Measurements from ENCODE around the gene GDF10.

The GDF10 gene

GRCh38 chr10:47347303-47347675 lies 47.3 kb downstream of the GDF10 start:
- DNase-seq = no peak
- CTCF ChIA-PET = no interaction called here
- H3K9me3 Mint-ChIP-seq = no peaks in the 10 kb centered on the region

GRCh38 chr10:47348138-47348651 lies 48.2 kb downstream of the GDF10 start, which contains the start of gene RBP3:
TSS of gene RBP3 (plus strand) at chr10:47348363. CDS start at chr10:47348485, 122 bp downstream.
- H3K27ac Mint-ChIP-seq = no peak within 1 kb of the TSS
- no peak for DNase-seq
- H3K4me3 Mint-ChIP-seq = no peak within 1 kb of the TSS
- no peaks in the 10 kb centered on the region for H3K9me3 Mint-ChIP-seq
- H3K36me3 Mint-ChIP-seq = no peaks in the 10 kb centered on the region
- H3K27me3 Mint-ChIP-seq = no peaks in the 10 kb centered on the region
- no peaks in the 10 kb centered on the region for H3K4me1 Mint-ChIP-seq
- CTCF ChIA-PET = no interaction called here

More at GRCh38 chr10:47347303-47347675, 47.3 kb downstream of the GDF10 start:
- Mint-ChIP-seq H3K4me1 (no peaks in the 10 kb centered on the region), H3K27me3 (no peaks in the 10 kb centered on the region), H3K27ac (no peak overlapping the region), H3K36me3 (no peaks in the 10 kb centered on the region), H3K4me3 (no peak overlapping the region)

GRCh38 chr10:47348661-47349470 lies 48.9 kb downstream of the GDF10 start:
- H3K4me1 Mint-ChIP-seq = no peaks in the 10 kb centered on the region
- CTCF ChIA-PET = no interaction called here
- no peak overlapping the region for H3K27ac Mint-ChIP-seq
- no peak overlapping the region for H3K4me3 Mint-ChIP-seq
- H3K9me3 Mint-ChIP-seq = no peaks in the 10 kb centered on the region
- H3K36me3 Mint-ChIP-seq = no peaks in the 10 kb centered on the region
- H3K27me3 Mint-ChIP-seq = no peaks in the 10 kb centered on the region
- DNase-seq = no peak

GRCh38 chr10:47349516-47349915 lies 49.5 kb downstream of the GDF10 start:
- CTCF ChIA-PET = no interaction called here
- no peaks in the 10 kb centered on the region for H3K27me3 Mint-ChIP-seq
- H3K4me3 Mint-ChIP-seq = no peak overlapping the region
- no peaks in the 10 kb centered on the region for H3K4me1 Mint-ChIP-seq
- H3K9me3 Mint-ChIP-seq = no peaks in the 10 kb centered on the region
- no peaks in the 10 kb centered on the region for H3K36me3 Mint-ChIP-seq
- no peak for DNase-seq
- no peak overlapping the region for H3K27ac Mint-ChIP-seq

- no peak overlapping the region for H3K4me3 Mint-ChIP-seq
- no peaks in the 10 kb centered on the region for H3K4me1 Mint-ChIP-seq
- H3K36me3 Mint-ChIP-seq = no peaks in the 10 kb centered on the region
- H3K27ac Mint-ChIP-seq = no peak overlapping the region
- H3K27me3 Mint-ChIP-seq = no peaks in the 10 kb centered on the region
- no peaks in the 10 kb centered on the region for H3K9me3 Mint-ChIP-seq
- CTCF ChIA-PET = no interaction called here
- DNase-seq = no peak
Measured at GRCh38 chr10:47349941-47350371, 50.0 kb downstream of the GDF10 start.

- DNase-seq = no peak
- CTCF ChIA-PET = no interaction called here
- Mint-ChIP-seq H3K36me3 (no peaks in the 10 kb centered on the region), H3K27me3 (no peaks in the 10 kb centered on the region), H3K4me1 (no peaks in the 10 kb centered on the region), H3K27ac (no peak overlapping the region), H3K9me3 (no peaks in the 10 kb centered on the region), H3K4me3 (no peak overlapping the region)
Measured at GRCh38 chr10:47350671-47351640, 51.0 kb downstream of the GDF10 start.

- DNase-seq = no peak
- Mint-ChIP-seq H3K4me3 (no peak overlapping the region), H3K4me1 (no peaks in the 10 kb centered on the region), H3K27me3 (no peaks in the 10 kb centered on the region), H3K27ac (no peak overlapping the region), H3K36me3 (no peaks in the 10 kb centered on the region), H3K9me3 (no peaks in the 10 kb centered on the region)
- CTCF ChIA-PET = interaction anchor here (0.9 to 1.4 kb wide), 2 partner anchors 10 to 12 kb away, joined by 4 to 5 read pairs; no protein-coding TSS in a partner anchor
Measured at GRCh38 chr10:47351899-47352815, 52.2 kb downstream of the GDF10 start.

GRCh38 chr10:47353351-47353750 lies 53.4 kb downstream of the GDF10 start:
- DNase-seq = no peak
- H3K36me3 Mint-ChIP-seq = no peaks in the 10 kb centered on the region
- no peak overlapping the region for H3K27ac Mint-ChIP-seq
- CTCF ChIA-PET = interaction anchor here (0.8 to 1.5 kb wide), 4 partner anchors 9 to 42 kb away, joined by 3 to 5 read pairs (median 4); no protein-coding TSS in a partner anchor
- no peaks in the 10 kb centered on the region for H3K27me3 Mint-ChIP-seq
- no peak overlapping the region for H3K4me3 Mint-ChIP-seq
- no peaks in the 10 kb centered on the region for H3K4me1 Mint-ChIP-seq
- no peaks in the 10 kb centered on the region for H3K9me3 Mint-ChIP-seq

- no peaks in the 10 kb centered on the region for H3K27me3 Mint-ChIP-seq
- no peaks in the 10 kb centered on the region for H3K9me3 Mint-ChIP-seq
- no peak overlapping the region for H3K4me3 Mint-ChIP-seq
- CTCF ChIA-PET = interaction anchor here (1.2 to 1.5 kb wide), 2 partner anchors 14 to 43 kb away, joined by 3 to 5 read pairs; no protein-coding TSS in a partner anchor
- no peak overlapping the region for H3K27ac Mint-ChIP-seq
- DNase-seq = no peak
- no peaks in the 10 kb centered on the region for H3K4me1 Mint-ChIP-seq
- H3K36me3 Mint-ChIP-seq = no peaks in the 10 kb centered on the region
Measured at GRCh38 chr10:47354165-47354564, 54.2 kb downstream of the GDF10 start.

- CTCF ChIA-PET = no interaction called here
- Mint-ChIP-seq H3K4me3 (no peak overlapping the region), H3K9me3 (no peaks in the 10 kb centered on the region), H3K36me3 (no peaks in the 10 kb centered on the region), H3K27ac (no peak overlapping the region), H3K4me1 (no peaks in the 10 kb centered on the region), H3K27me3 (no peaks in the 10 kb centered on the region)
- DNase-seq = no peak
Measured at GRCh38 chr10:47354900-47355299, 54.9 kb downstream of the GDF10 start.

GRCh38 chr10:47356708-47357107 lies 56.7 kb downstream of the GDF10 start:
- no peak for DNase-seq
- Mint-ChIP-seq H3K4me3 (no peak overlapping the region), H3K27me3 (no peaks in the 10 kb centered on the region), H3K4me1 (no peaks in the 10 kb centered on the region), H3K27ac (no peak overlapping the region), H3K9me3 (no peaks in the 10 kb centered on the region), H3K36me3 (no peaks in the 10 kb centered on the region)
- CTCF ChIA-PET = no interaction called here

GRCh38 chr10:47357131-47357582 lies 57.2 kb downstream of the GDF10 start:
- H3K27ac Mint-ChIP-seq = no peak overlapping the region
- H3K9me3 Mint-ChIP-seq = no peaks in the 10 kb centered on the region
- no peaks in the 10 kb centered on the region for H3K4me1 Mint-ChIP-seq
- DNase-seq = no peak
- no peak overlapping the region for H3K4me3 Mint-ChIP-seq
- no peaks in the 10 kb centered on the region for H3K27me3 Mint-ChIP-seq
- no peaks in the 10 kb centered on the region for H3K36me3 Mint-ChIP-seq
- CTCF ChIA-PET = no interaction called here

- DNase-seq = no peak
- Mint-ChIP-seq H3K4me3 (no peak overlapping the region), H3K27me3 (no peaks in the 10 kb centered on the region), H3K36me3 (no peaks in the 10 kb centered on the region), H3K9me3 (no peaks in the 10 kb centered on the region), H3K27ac (no peak overlapping the region), H3K4me1 (no peaks in the 10 kb centered on the region)
- CTCF ChIA-PET = interaction anchor here (1.3 kb wide), 1 partner anchor 333 kb away, joined by 5 read pairs; no protein-coding TSS in a partner anchor
Measured at GRCh38 chr10:47357911-47358310, 57.9 kb downstream of the GDF10 start.

Measured in activated naive CD4-positive, alpha-beta T cell treated with anti-CD3 and anti-CD28 coated beads, Interleukin-2, amount 10 ng/mL, durations not matched to agents 7 days and 5 days (primary cell).